DMS 273 (cell line): ENCODE data around the gene VAMP4.
A peak's percentile ranks its signal among the peaks of the same experiment; 100 is the strongest.
"Not testable (repeated sequence)": the region's sequence is repeated elsewhere in the genome, so short reads cannot be mapped to it uniquely, and the experiment has no call there.

Experiments used
- DNase-seq: peaks from one replicate; lab custom pipeline; 2025; ENCODE audit not compliant: unreplicated experiment; lab: John Stamatoyannopoulos, UW

Gene VAMP4

DNA sequence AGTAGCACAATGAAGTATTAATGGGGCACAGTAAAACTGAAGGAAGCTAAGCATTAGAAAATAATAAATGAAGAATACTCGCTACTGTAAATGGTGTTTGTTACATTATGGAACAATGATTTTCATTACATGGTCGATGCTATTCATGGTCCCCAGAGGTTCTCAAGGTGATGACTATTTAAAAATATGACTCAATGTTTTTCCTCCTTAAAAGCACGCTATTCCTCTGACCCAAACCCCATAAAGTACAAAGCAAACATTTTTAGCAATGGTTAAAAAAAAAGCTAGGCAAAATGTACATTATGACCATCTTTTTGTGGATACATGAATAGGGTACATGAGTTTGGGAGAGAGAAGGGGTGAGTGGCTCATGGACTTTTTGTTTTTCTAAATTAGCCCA is 34.3 kb downstream of the VAMP4 start:
- DNase-seq: no peak

GRCh38 chr1:171702598-171702997 is 39.3 kb downstream of the VAMP4 start:
- no peak for DNase-seq

- no peak for DNase-seq
Observed at GRCh38 chr1:171699531-171699930, 42.3 kb downstream of the VAMP4 start.

- DNase-seq: not testable (repeated sequence)
Observed at GRCh38 chr1:171695772-171696171, 46.1 kb downstream of the VAMP4 start.

- DNase-seq: not testable (repeated sequence)
Observed at GRCh38 chr1:171693541-171693940, 48.3 kb downstream of the VAMP4 start.

GRCh38 chr1:171683870-171684269 is 58.0 kb downstream of the VAMP4 start:
- no peak for DNase-seq

GRCh38 chr1:171680339-171680738 is 61.5 kb downstream of the VAMP4 start:
- no peak for DNase-seq

GRCh38 chr1:171676823-171677222 is 65.0 kb downstream of the VAMP4 start:
- DNase-seq: no peak

DNA sequence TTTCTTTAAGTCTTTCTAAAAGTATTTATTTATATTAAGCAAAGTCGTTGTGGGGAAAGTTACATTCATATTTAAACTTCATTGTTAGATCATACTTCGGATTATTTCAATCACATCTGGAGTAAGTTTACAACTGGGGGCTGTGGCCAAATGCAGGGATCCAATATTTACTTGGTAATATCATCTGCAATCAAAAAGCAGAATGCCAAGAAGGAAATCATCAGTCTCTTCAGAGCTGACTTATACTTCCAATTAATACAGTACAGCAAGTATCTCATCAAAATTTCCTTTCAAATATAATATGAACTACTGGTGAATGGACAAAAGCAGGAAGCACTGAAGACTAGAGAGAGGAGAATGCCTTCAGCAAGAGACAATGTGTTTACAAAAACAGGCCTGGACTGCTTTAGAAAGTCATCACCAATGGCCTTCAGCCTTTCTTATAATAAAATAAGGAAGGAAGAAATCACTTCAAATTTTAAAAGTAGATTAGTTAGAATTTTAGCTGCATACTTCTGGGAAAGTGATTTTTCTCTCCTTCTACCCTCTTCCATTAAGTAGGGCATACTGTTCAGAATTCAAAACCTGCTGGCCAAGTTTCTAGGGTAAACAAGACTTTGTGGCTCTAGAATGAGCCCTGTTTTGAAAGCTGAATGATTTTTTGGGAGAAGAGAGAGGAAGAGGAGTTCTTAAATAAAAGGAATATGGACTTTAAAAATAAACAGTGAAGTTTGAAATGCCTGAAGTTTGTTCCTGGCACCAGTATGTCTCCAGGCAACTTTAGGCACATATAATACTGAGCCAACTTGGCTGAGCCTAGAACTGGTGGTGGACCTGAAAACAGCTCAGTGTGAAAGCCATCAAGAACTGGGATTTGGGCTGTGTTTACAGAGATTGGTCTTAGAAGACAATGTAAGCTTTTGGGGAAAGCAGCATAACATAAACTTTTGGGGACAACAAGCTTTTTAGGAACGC is 67.1 kb downstream of the VAMP4 start:
- no peak for DNase-seq

DNA sequence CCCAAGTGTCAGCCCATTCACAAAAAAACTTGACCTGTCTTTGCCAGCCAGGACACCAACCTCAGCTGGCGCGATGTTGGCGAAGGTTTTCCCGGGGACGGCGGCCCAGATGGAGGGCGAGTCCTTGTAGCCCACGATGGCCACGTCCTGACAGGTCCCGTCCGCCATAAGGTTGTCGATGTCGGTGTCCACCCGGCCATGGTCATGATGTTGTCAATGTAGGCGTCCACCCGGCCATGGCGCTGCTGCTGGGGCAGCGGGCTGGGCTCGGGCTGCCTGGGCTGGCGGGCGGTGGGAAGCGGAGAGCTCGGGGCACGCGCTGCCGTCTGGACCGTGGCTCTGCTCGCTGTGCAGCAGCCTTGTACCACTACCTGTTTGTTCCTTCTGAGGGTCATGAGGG is 71.1 kb downstream of the VAMP4 start:
- DNase-seq: no peak

- DNase-seq: no peak
Observed at GRCh38 chr1:171668372-171668771, 73.5 kb downstream of the VAMP4 start.

- DNase-seq: no peak
Observed at GRCh38 chr1:171666114-171666769, 75.6 kb downstream of the VAMP4 start.

- no peak for DNase-seq
Observed at GRCh38 chr1:171664976-171665375, 76.9 kb downstream of the VAMP4 start.

GRCh38 chr1:171663854-171664575 is 77.8 kb downstream of the VAMP4 start:
- DNase-seq: no peak

DNA sequence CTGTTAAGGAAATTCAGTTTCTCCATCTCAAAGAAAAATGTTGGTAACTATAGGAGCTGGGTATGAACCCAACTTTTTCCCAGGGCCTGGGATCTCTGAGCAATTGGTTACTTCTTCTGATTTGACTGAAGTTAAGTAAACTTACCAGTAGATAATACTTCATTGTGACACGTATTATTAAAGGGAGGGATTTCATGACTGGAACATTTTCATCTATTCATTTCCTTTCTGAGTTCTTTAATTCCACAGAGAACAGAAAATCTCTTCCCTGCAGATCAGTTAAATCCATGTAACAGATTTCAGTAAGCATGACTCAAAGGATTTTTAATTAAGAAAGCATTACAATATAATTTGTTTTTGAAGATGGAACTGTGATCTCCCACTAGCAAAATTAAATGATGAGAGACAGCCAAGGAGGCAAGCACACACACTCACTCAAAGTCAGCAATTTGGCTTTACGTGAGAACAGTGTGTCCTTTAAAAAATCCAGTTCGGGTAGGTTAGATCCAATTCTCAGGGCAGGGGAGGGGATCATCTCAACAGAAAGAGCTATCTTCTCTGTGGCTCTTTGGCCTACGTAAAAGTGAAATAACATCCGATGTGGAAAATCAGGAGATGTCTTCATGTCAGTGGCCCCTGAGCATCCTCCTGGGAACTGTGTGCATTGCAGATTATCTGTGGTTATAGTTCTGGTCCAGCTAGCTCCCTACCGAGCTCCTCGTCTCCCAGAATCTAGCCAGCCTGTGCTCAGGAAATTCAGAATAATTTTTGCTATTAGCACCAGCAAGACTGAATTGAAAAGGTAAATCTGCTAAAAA is 78.6 kb downstream of the VAMP4 start:
- no peak for DNase-seq

GRCh38 chr1:171661076-171661650 is 80.7 kb downstream of the VAMP4 start:
- DNase-seq: no peak

- DNase-seq: not testable (repeated sequence)
Observed at GRCh38 chr1:171656206-171656605, 85.7 kb downstream of the VAMP4 start.

- no peak for DNase-seq
Observed at GRCh38 chr1:171655746-171656116, 86.1 kb downstream of the VAMP4 start.

DNA sequence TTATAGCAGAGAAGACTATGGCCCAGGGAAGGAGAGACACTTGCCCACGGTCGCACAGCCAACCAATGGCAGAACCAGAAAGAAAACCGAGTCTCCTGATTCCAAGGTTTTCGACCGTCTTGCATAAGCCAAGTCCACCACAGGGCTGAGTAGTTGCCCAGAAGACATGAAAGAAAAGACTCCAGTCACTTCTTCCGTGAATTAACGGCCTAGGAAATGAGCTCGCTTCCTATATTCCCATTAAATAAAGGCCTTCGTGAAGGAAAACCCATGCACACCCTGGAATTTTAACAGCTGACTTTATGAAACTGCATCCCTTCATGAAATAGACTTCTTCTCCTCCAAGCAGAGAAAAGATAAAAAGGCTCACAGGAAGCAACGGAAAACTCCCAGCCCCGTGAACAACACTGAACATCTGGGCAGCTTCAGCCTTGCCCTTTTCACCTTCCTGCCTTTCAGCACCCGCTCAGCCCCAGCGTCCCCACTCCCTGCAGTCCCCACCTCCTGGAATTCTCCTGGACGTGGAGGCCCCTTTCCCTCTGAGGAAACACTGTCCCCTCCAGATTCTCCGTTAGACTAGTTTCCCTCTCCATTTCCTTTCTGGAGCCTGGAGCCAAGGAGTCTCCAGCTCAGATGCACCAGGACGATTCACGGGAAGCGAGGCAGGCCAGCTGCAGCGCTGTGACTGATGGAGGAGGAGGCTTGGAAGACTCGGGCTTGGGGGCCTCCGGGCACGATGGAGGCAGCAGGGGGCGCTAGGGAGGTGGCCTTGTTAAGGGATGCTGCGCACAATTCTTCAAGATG is 86.7 kb downstream of the VAMP4 start:
- peak; percentile 74 for DNase-seq
